ENCODE results near the gene GRHL3.

DNA sequence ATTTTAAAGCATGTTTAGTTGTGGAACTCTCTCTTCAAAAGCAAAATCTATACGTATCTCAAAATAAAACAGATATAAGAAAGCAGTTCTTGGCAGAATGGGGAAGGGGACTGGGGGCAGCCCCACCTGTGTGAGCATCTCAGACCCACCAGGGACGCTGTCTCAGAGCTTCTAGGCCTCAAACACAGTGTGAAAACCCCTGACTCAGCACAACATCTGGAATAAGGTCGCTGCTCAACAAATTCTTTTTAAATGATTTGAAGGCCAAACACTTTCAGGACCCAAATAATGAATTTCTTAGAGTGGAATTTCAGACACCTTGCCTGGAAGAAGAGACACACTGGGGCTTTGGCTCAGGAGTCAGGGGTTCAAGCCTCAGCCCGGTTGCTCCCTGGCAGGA, 27.1 kb upstream of the GRHL3 start:
- TF ChIP-seq PAX5 (IDR thresholded peaks at IDR 0.05; ENCODE audit: insufficient read depth, low read length, severe bottlenecking): no peak
- TF ChIP-seq POLR2AphosphoS5 (IDR thresholded peaks at IDR 0.05; ENCODE audit: low read depth, low read length): no peak
- no peak for TF ChIP-seq POLR2A (IDR thresholded peaks at IDR 0.05; ENCODE audit: low read depth, low read length)
- TF ChIP-seq SPI1 (IDR thresholded peaks at IDR 0.05; ENCODE audit: low read depth, low read length): no peak
- no peak for TF ChIP-seq TAF1 (IDR thresholded peaks at IDR 0.05; ENCODE audit: low read depth, low read length)

Measured in GM12891 (cell line).